ENCODE data around the gene RIMBP2. TPM values are rescaled to one million over a fixed set of nuclear protein-coding genes. Genes with fewer than 3 reads are reported as not detected.

The RIMBP2 gene
- total RNA-seq, 1 experiment from 2014 or later: not detected

DNA sequence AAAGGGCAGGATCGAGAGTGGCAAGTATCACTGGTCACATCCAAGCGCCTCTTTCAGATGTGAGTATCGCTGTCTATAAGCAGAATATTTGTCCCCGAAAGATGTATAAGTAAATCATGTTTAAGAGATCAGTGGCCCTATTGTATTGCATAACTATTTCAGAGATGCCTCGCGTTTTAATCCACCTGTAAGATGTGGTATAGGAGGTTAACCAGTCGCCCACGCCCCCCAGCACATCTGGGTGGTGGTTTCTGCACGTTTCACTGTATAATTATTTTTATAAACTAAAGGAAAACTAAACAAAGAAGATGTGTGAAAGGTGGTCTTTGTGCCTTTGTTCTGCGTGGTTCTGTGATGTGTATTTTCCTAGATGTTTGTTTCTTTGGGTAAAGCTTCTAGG, 28.9 kb downstream of the RIMBP2 start:
- no TSS peak for BruUV-seq (replicated peaks)
- no peaks in the 10 kb centered on the region for H3K36me3 ChIP-seq (ENCODE audit: control insufficient read depth, insufficient read depth, low read length)
- POLR2A ChIA-PET: no interaction called here
- CTCF ChIA-PET: no interaction called here
- Mint-ChIP-seq H3K4me3 (ENCODE audit: unreplicated experiment) (no peak overlapping the region), H3K9me3 (ENCODE audit: unreplicated experiment) (no peaks in the 10 kb centered on the region), H3K4me1 (ENCODE audit: low read depth, unreplicated experiment) (no peaks in the 10 kb centered on the region), H3K27ac (ENCODE audit: unreplicated experiment) (no peak overlapping the region), H3K27me3 (ENCODE audit: insufficient read depth, unreplicated experiment) (peaks cover 2% of the 10 kb centered on the region), H3K36me3 (ENCODE audit: insufficient read depth, unreplicated experiment) (no peaks in the 10 kb centered on the region)
- intact Hi-C loops (cut with micrococcal nuclease; ENCODE audit: unreplicated experiment): no loop called here
- DNase-seq: no peak
- no peaks in the 10 kb centered on the region for H3K9me3 ChIP-seq
- H3K4me3 ChIP-seq (ENCODE audit: low read depth, low read length): no peak overlapping the region
- H3K4me1 ChIP-seq: peaks cover 7% of the 10 kb centered on the region; the same call in 1 of the 2 replicates
- H3K27me3 ChIP-seq (replicated peaks; ENCODE audit: control insufficient read depth, insufficient read depth, low read length): no peaks in the 10 kb centered on the region; the same call in 1 of the 2 replicates
- TF ChIP-seq, protein P1, sequence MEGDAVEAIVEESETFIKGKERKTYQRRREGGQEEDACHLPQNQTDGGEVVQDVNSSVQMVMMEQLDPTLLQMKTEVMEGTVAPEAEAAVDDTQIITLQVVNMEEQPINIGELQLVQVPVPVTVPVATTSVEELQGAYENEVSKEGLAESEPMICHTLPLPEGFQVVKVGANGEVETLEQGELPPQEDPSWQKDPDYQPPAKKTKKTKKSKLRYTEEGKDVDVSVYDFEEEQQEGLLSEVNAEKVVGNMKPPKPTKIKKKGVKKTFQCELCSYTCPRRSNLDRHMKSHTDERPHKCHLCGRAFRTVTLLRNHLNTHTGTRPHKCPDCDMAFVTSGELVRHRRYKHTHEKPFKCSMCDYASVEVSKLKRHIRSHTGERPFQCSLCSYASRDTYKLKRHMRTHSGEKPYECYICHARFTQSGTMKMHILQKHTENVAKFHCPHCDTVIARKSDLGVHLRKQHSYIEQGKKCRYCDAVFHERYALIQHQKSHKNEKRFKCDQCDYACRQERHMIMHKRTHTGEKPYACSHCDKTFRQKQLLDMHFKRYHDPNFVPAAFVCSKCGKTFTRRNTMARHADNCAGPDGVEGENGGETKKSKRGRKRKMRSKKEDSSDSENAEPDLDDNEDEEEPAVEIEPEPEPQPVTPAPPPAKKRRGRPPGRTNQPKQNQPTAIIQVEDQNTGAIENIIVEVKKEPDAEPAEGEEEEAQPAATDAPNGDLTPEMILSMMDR (IDR thresholded peaks at IDR 0.05; ENCODE audit: insufficient read depth in 1 of 2, low read depth in 1 of 2, low read length in 1 of 2, severe bottlenecking in 1 of 2, unreplicated experiment in 1 of 2): no peak

DNA sequence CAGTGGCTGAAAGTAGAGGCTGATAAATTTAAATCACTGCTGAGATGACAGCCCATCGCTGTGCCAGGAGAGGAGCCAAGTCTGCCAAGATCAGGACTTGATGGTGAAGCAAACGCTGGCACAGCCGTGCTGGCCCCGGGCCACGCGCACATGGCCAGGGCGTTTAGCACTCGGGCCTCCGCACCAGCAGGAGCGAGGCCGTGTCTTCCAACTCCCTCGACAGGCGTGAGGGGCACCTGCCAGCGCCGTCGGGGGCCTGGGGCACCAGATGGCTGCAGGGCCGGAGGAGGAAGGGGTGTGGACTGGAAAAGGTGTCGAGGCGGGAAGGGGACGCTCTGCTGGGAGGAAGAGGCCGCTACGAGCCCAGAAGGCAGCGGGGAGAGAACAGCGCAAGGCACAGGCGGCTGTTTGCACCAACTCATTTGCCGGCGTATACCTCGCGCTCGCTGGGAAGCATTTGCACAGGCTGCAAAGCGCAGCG, 29.5 kb downstream of the RIMBP2 start:
- DNase-seq: no peak
- BruUV-seq (replicated peaks): no TSS peak
- TF ChIP-seq, protein P1 (IDR thresholded peaks at IDR 0.05; ENCODE audit: insufficient read depth in 1 of 2, low read depth in 1 of 2, low read length in 1 of 2, severe bottlenecking in 1 of 2, unreplicated experiment in 1 of 2): no peak
- ChIA-PET POLR2A (no interaction called here), CTCF (no interaction called here)
- H3K9me3 Mint-ChIP-seq (ENCODE audit: unreplicated experiment): no peaks in the 10 kb centered on the region
- H3K9me3 ChIP-seq: no peaks in the 10 kb centered on the region
- H3K4me3 ChIP-seq (ENCODE audit: low read depth, low read length): no peak overlapping the region
- no peaks in the 10 kb centered on the region for H3K4me1 Mint-ChIP-seq (ENCODE audit: low read depth, unreplicated experiment)
- no peak overlapping the region for H3K27ac Mint-ChIP-seq (ENCODE audit: unreplicated experiment)
- no peaks in the 10 kb centered on the region for H3K36me3 Mint-ChIP-seq (ENCODE audit: insufficient read depth, unreplicated experiment)
- H3K27me3 ChIP-seq (replicated peaks; ENCODE audit: control insufficient read depth, insufficient read depth, low read length): no peaks in the 10 kb centered on the region; the same call in 1 of the 2 replicates
- no peak overlapping the region for H3K4me3 Mint-ChIP-seq (ENCODE audit: unreplicated experiment)
- H3K27me3 Mint-ChIP-seq (ENCODE audit: insufficient read depth, unreplicated experiment): peaks cover 2% of the 10 kb centered on the region
- peaks cover 7% of the 10 kb centered on the region; the same call in 1 of the 2 replicates for H3K4me1 ChIP-seq
- intact Hi-C loops (cut with micrococcal nuclease; ENCODE audit: unreplicated experiment): no loop called here
- H3K36me3 ChIP-seq (ENCODE audit: control insufficient read depth, insufficient read depth, low read length): no peaks in the 10 kb centered on the region

DNA sequence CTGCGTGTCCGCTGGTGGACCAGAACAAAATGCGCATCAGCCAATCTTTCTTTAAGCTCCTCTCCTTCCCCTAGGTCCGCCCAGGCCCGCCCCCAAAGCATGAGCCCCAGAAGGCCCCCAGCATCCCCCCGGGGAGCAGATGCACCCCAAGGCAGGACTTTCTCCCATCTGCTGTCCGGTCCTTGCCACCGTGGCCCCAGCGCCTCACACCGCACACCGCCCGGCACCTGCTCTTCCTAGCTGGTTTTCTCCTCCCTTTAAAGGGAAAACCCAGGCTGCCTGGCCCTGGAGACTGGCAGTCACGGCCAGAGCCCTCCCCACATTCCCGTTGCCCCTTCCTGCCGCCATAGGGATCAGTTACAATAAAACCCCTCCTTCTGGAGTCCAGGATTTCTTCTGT, 30.2 kb downstream of the RIMBP2 start:
- Histone ChIP-seq H3K9me3 (no peaks in the 10 kb centered on the region), H3K27me3 (replicated peaks; ENCODE audit: control insufficient read depth, insufficient read depth, low read length) (no peaks in the 10 kb centered on the region; the same call in 1 of the 2 replicates), H3K36me3 (ENCODE audit: control insufficient read depth, insufficient read depth, low read length) (no peaks in the 10 kb centered on the region), H3K4me3 (ENCODE audit: low read depth, low read length) (no peak overlapping the region), H3K4me1 (peaks cover 7% of the 10 kb centered on the region; the same call in 1 of the 2 replicates)
- intact Hi-C loops (cut with micrococcal nuclease; ENCODE audit: unreplicated experiment): no loop called here
- Mint-ChIP-seq H3K4me3 (ENCODE audit: unreplicated experiment) (no peak overlapping the region), H3K4me1 (ENCODE audit: low read depth, unreplicated experiment) (no peaks in the 10 kb centered on the region), H3K27me3 (ENCODE audit: insufficient read depth, unreplicated experiment) (peaks cover 2% of the 10 kb centered on the region), H3K36me3 (ENCODE audit: insufficient read depth, unreplicated experiment) (no peaks in the 10 kb centered on the region), H3K9me3 (ENCODE audit: unreplicated experiment) (no peaks in the 10 kb centered on the region), H3K27ac (ENCODE audit: unreplicated experiment) (no peak overlapping the region)
- no peak for DNase-seq
- no TSS peak for BruUV-seq (replicated peaks)
- ChIA-PET POLR2A (interaction anchor here (0.5 to 0.6 kb wide), 2 partner anchors 152 to 955 kb away, joined by 3 to 7 read pairs; no protein-coding TSS in a partner anchor), CTCF (no interaction called here)
- TF ChIP-seq, protein P1 (IDR thresholded peaks at IDR 0.05; ENCODE audit: insufficient read depth in 1 of 2, low read depth in 1 of 2, low read length in 1 of 2, severe bottlenecking in 1 of 2, unreplicated experiment in 1 of 2): no peak

Data from Caco-2 (cell line).